H1 (cell line): ENCODE results near the gene SH2B3. TPM values are rescaled to one million over a fixed set of nuclear protein-coding genes. Genes with fewer than 3 reads are reported as not detected.

ENCODE experiments used
- BRCA1 ChIP-seq: IDR thresholded peaks from 2 replicates; pipeline ENCODE4 v1.6.1; 2012; ENCODE audit warnings: low read depth, low read length, improper control_type of control experiment
- CBX5 ChIP-seq: fragments of 300-800, 300-1000 bp; sonication (generic); IDR thresholded peaks from 2 replicates; pipeline ENCODE4 v1.7.1; 2016; ENCODE audit warnings: antibody characterized with exemption, low read length, low read depth
- CREB1 ChIP-seq: IDR thresholded peaks from 2 replicates; pipeline ENCODE4 v1.6.1; 2012; ENCODE audit warnings: inconsistent platforms
- KDM5A ChIP-seq: fragments of 200-600 bp; IDR thresholded peaks from 2 replicates; pipeline ENCODE4 v1.7.1; 2012; ENCODE audit warnings: mild to moderate bottlenecking, low read length, inconsistent platforms, mixed read lengths
- NRF1 ChIP-seq: IDR thresholded peaks from 2 replicates; pipeline ENCODE4 v1.6.1; 2011; ENCODE audit warnings: mild to moderate bottlenecking, low read depth, low read length, improper control_type of control experiment
- POU5F1 ChIP-seq: IDR thresholded peaks from 2 replicates; pipeline ENCODE4 v1.6.1; 2011; ENCODE audit warnings: low read depth, mild to moderate bottlenecking, low read length, moderate library complexity
- SRF ChIP-seq: IDR thresholded peaks from 2 replicates; pipeline ENCODE4 v1.6.1; 2011; ENCODE audit warnings: mild to moderate bottlenecking, low read depth, low read length, moderate library complexity
- TAF1 ChIP-seq: IDR thresholded peaks from 2 replicates; pipeline ENCODE4 v1.6.1; 2011; ENCODE audit warnings: mild to moderate bottlenecking, low read depth, low read length
- TAF7 ChIP-seq: optimal IDR thresholded peaks from 2 replicates; pipeline ENCODE3; 2011; ENCODE audit warnings: low read depth, mild to moderate bottlenecking, inconsistent platforms, low read length, moderate library complexity, borderline replicate concordance
- polyA plus RNA-seq, 7 experiments: library from polyadenylated mRNA; depleted of rRNA in 3 of 7; stranded (reverse) in 5 of 7; unstranded in 2 of 7; fragments of >200 nt in 5 of 7; fragments of 200-250 nt in 2 of 7; gene quantifications; 1 replicate in 5 of 7; 2 replicates in 1 of 7; 4 replicates in 1 of 7; pipeline versions ENCODE4 v1.2.1 to v1.2.3, GENCODE V29; 2011 to 2013; ENCODE audit warnings: missing spikeins in 2 of 7, mixed read lengths in 2 of 7
- total RNA-seq: library from RNA; stranded (reverse); fragmentation: NEBNext Ultra II Directional; extraction: Animal tissue kit (Norgen Biotek cat#: 25700); gene quantifications from 2 replicates; pipeline ENCODE4 v1.2.1, GENCODE V29; 2021

SH2B3 gene
- total and polyA plus RNA-seq, 2 of the 8 experiments (the other 6 are each of a cell fraction or from before 2014, with no cell fraction given): 20.8 to 34.1 TPM

DNA sequence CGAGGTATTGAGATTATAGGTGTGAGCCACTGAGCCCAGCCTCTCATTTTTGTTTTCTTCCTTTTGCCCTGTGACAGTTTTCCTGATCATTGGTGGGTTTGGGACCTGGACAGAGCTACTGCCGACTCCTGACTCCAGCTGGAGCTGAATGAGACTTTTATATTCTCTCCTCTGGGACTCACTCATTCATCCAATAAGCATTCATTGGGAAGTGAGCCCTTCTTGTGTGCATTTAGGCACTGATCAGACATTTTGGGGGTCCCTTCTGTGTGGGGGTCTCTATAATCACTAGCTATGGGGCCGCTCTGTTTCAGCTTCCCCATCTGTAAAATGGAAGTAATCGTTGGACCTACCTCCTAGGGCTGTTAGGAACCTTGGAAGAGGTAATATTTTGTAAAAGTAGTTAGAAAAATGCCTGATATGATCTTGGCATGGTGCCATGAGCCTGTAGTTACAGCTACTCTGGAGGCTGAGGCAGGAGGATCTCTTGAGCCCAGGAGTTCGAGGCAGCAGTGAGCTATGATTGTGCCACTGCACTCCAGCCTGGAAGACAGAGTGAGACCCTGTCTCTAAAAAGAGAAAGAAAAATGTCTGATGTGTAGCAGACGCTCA is 7.2 kb downstream of the SH2B3 start (continued):
- TF ChIP-seq CREB1: no peak
- TF ChIP-seq SRF: no peak
- TF ChIP-seq TAF7: no peak
- no peak for TF ChIP-seq CBX5
- TF ChIP-seq KDM5A: no peak
- no peak for TF ChIP-seq TAF1
- no peak for TF ChIP-seq POU5F1
- no peak for TF ChIP-seq BRCA1
- no peak for TF ChIP-seq NRF1
